GM23338 (cell line): ENCODE data around the gene IQGAP1.
"Not testable (repeated sequence)": the region's sequence is repeated elsewhere in the genome, so short reads cannot be mapped to it uniquely, and the experiment has no call there.

Source experiments
- CREB1 ChIP-seq: fragments of 250-450 bp; sonication (Bioruptor Pico); IDR thresholded peaks from 2 replicates; pipeline ENCODE4 v1.5.0; 2020; ENCODE audit warnings: low read depth, mild to moderate bottlenecking, moderate library complexity
- CTCF ChIP-seq, 2 experiments: fragments of 200-600 bp in 1 of 2; sonication (generic) in 1 of 2; conservative IDR thresholded peaks; 2 replicates each; pipeline versions ENCODE4 v1.5.1 to v1.6.1; 2016 to 2017; ENCODE audit warnings: antibody characterized with exemption in 2 of 2, low read depth in 2 of 2, mild to moderate bottlenecking in 2 of 2, moderate library complexity in 1 of 2
- EZH2 ChIP-seq: fragments of 200-600 bp; sonication (generic); IDR thresholded peaks from one replicate; pipeline ENCODE4 v1.8.0; 2017; ENCODE audit warnings: antibody characterized with exemption, mild to moderate bottlenecking, low read depth; ENCODE audit not compliant: unreplicated experiment
- JUNB ChIP-seq: IDR thresholded peaks from one replicate; pipeline ENCODE4 v1.6.1; 2016; ENCODE audit warnings: antibody characterized with exemption; ENCODE audit not compliant: unreplicated experiment
- NANOG ChIP-seq: IDR thresholded peaks from 2 replicates; pipeline ENCODE4 v1.6.1; 2016; ENCODE audit warnings: antibody characterized with exemption, borderline replicate concordance
- POLR2AphosphoS5 ChIP-seq: IDR thresholded peaks from 2 replicates; pipeline ENCODE4 v1.6.1; 2016; ENCODE audit warnings: antibody characterized with exemption, low read depth
- ZNF462 ChIP-seq: fragments of 250-450 bp; sonication (Bioruptor Pico); IDR thresholded peaks from 2 replicates; pipeline ENCODE4 v1.5.0; 2020; ENCODE audit warnings: mild to moderate bottlenecking, moderate library complexity
- TF ChIP-seq, protein P1 (sequence below): IDR thresholded peaks from one replicate; pipeline ENCODE4 v1.6.1; 2018; ENCODE audit warnings: antibody characterized with exemption; ENCODE audit not compliant: unreplicated experiment

DNA sequence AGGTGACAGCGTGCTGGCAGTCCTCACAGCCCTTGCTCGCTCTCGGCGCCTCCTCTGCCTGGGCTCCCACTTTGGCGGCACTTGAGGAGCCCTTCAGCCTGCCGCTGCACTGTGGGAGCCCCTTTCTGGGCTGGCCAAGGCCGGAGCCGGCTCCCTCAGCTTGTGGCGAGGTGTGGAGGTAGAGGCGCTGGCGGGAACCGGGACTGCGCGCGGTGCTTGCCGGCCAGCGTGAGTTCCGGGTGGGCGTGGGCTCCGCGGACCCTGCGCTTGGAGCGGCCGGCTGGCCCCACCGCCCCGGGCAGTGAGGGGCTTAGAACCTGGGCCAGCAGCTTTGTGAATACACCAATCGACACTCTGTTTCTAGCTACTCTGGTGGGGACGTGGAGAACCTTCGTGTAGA lies 122.7 kb downstream of the IQGAP1 start:
- not testable (repeated sequence) for TF ChIP-seq POLR2AphosphoS5; CTCF (conservative IDR thresholded peaks at IDR 0.05; ENCODE audit: low read depth in 2 of 2); EZH2; CREB1 (CRISPR knock-in tag); NANOG; JUNB; ZNF462
- TF ChIP-seq, protein P1, sequence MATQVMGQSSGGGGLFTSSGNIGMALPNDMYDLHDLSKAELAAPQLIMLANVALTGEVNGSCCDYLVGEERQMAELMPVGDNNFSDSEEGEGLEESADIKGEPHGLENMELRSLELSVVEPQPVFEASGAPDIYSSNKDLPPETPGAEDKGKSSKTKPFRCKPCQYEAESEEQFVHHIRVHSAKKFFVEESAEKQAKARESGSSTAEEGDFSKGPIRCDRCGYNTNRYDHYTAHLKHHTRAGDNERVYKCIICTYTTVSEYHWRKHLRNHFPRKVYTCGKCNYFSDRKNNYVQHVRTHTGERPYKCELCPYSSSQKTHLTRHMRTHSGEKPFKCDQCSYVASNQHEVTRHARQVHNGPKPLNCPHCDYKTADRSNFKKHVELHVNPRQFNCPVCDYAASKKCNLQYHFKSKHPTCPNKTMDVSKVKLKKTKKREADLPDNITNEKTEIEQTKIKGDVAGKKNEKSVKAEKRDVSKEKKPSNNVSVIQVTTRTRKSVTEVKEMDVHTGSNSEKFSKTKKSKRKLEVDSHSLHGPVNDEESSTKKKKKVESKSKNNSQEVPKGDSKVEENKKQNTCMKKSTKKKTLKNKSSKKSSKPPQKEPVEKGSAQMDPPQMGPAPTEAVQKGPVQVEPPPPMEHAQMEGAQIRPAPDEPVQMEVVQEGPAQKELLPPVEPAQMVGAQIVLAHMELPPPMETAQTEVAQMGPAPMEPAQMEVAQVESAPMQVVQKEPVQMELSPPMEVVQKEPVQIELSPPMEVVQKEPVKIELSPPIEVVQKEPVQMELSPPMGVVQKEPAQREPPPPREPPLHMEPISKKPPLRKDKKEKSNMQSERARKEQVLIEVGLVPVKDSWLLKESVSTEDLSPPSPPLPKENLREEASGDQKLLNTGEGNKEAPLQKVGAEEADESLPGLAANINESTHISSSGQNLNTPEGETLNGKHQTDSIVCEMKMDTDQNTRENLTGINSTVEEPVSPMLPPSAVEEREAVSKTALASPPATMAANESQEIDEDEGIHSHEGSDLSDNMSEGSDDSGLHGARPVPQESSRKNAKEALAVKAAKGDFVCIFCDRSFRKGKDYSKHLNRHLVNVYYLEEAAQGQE, result not testable (repeated sequence)
